DMS53 treated with DMSO at 0.1 percent for 48 hours (cell line): ENCODE data around the gene CDH1.
"Not testable (repeated sequence)": the region's sequence is repeated elsewhere in the genome, so short reads cannot be mapped to it uniquely, and the experiment has no call there.

Source experiments
- DNase-seq: peaks from one replicate; lab custom pipeline; 2025; ENCODE audit not compliant: unreplicated experiment; lab: John Stamatoyannopoulos, UW

Gene CDH1

DNA sequence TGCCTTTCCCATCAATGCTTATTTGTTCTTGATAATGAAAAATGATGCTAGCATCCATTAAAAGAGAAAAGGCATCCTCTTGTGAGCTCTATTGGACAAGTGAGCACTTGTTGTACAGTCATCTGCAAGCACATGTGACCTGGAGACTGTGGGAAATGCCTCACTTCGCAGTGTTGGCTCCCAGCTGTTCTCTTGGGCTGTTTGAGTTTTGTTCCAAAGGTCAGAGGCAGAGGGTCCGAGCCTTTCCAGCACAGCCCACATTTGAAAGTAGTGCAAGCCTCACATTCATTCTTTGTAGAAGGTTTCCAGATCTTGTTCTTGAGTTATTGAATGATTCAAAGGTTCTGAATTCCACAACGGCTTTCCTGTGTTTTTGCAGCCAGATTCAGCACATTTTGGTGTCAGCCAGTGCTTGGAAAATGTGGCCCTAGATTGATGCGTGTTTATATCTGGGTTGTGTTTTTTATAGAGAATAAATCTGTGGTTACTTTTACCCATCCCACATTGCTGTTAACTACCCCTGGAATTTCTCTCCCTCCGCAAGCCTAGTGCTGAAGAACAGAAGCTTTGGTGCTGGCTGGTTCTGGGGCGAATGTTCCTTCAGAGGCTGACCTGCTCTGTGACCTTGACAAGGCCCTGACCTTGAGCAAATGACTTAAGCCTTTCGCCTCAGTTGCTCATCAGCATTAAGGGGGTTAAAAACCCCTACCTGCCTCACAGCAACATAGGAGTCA is 49.8 kb downstream of the CDH1 start:
- no peak for DNase-seq

DNA sequence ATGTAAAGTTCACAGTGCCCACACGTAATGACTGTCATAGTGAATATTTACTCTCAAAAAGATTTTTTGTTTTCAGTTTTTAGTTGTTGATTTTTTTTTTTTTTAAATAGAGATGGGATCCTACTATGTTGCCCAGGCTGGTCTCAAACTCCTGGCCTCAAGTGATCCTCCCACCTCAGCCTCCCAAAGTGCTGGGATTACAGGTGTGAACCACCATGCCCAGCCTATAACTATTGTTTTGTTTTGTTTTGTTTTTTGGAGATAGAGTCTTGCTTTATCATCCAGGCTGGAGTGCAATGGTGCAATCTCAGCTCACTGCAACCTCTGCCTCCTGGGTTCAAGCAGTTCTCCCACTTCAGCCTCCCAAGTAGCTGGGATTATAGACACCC is 50.3 kb downstream of the CDH1 start:
- not testable (repeated sequence) for DNase-seq

DNA sequence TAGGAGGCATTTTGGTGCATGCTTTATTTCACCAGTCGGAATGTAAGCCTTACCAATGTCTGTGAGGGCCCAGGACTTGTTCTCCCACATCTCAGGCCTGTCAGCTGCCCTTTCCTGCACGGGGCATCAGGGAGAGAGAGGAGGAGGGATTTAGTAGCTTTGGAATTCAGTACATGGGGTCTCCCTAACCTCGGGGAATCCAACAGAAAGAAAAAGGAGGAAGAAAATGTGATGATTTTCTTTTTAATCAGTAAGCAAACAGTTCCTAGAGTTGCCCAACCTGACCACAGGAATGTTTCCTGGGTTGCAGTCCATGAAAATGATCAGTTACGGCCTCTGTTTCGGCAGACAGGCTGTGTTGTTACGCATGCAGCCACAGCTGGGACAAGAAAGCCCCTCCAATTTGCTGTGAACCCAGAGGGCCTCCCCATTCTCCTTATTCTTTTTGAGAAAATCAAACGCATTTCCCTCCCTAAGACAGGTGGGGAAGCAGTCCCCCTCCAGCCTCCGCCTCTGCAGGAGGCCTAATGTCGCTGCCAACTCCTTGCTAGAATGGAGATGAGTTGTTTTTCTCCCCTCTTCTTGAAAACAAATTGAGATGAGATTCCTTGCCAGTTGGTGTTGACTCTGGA is 53.2 kb downstream of the CDH1 start:
- no peak for DNase-seq

DNA sequence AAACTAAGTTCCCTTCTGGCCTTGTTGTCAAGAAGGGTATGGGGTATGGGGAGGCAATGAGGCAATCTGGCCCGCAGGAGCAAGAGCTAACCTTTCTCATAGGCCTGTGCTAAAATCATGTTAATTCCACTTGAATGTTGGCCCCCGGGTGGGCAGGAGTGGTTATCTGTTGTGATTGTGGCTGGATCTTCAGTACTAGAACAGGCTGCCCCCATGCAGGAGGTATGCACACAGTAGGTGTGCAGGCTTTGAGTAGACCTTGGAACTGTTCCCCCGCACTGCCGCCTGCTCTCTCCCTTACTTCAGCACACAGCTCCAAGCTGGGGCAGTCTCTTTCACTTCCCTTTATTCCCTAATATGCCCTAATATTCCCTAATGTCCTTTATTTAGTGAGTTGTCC is 53.9 kb downstream of the CDH1 start:
- DNase-seq = no peak

DNA sequence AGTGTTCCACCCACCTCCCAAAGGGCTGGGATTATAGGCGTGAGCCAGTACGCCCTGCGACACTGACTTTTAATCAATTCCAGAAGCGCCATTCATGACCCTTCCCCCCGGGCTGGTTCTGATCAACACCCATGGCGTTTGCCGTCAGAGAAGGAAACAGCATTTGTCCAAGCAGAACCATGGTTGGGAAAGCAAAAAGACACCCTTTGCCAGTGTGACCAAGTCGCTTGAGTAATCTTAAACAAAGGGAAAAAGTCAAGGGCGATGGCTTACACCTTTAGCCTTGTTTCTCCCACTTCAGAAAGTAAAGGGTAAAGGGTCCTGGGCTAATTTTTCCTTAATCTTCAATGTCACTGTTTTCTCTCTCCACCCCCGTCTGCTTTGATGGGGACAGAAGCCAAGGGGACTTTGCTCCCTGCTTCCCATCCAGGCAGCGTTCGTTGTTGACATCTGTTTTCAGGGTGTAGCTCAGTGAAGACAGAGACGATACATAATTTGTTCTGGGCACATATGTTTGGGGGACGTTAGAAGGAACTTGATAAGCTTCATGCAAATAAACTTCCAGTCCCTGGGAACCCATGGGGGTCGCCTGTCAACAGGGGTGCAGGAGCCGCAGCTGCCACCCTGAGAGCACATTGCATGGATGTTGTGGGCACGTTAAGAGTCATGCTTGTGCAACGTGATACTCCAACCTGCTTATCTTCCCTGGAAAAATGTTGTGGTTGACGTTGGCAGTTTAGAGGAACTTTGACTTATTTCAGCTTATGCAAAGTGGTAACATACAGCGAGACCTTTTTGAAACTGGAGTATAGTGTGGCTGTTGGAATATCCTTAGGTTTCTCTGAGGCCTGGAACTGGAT is 55.6 kb downstream of the CDH1 start:
- DNase-seq = no peak

- no peak for DNase-seq
Observed at GRCh38 chr16:68793401-68793857, 56.3 kb downstream of the CDH1 start.

GRCh38 chr16:68798398-68798797 is 61.3 kb downstream of the CDH1 start:
- no peak for DNase-seq

DNA sequence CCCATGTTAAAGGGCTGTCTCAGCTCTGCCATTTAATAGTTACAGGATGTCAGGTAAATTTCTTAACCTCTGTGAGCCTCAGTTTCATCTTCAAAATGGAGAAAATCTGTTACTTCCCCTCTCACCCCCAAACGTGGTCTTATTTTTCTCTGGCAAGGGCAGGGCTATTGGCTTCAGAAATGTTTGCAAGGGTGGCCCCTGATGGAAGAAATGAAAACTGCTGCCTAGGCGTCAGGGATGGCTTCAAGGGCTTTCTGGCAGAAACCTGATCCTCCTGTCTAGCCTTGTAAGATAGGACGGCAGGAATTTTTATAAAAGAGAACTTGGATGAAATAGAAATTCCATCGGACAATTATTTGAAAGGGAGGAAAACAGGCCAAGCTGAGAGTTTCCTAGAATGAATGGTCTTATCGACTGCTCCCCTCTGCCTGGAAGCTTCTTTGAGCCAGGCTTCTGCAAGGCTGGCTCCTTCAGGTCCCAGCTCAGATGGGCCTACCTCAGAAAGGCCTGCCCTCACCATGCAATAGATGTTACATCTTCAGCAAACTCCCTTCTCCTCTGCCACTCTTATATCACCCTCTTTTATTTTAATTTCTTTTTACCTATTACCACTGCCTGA is 63.3 kb downstream of the CDH1 start:
- peak; percentile 35 for DNase-seq

GRCh38 chr16:68802190-68802589 is 65.1 kb downstream of the CDH1 start:
- no peak for DNase-seq

DNA sequence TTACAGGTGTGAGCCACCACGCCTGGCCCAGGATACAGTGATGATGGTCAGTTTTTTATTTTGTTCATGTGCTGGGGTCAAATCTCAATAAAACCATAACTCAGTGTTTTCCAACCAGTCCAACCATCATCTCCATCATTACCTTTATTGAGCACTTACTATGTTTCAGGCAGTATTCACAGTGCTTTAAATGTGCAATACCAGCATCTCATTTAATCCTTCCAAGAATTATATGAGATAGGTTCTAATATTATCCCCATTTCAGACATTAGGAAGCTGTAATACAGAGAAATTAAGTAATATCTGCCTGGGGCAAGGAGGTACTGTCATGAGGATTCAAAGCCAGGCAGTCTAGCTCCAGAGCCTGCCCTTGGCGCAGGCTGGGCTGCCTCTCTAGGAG is 69.3 kb downstream of the CDH1 start:
- no peak for DNase-seq

DNA sequence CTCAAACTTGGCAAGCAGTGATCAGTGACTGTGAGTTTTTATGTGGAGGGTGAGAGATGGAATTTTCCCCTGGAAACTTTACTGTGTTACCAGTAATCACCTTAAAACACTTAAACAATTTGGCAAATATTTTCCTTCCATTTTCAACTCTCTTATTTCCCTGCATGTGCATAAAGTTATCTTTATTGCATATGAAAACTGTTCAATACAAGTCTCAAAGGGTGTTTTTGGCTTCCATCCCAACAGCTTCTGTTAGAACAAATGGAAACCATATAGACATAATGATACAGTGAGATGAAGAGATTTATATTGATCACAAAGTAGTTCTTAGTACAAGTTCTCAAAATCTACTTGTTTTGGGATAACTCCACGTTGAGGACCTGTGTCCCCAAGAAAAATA is 69.9 kb downstream of the CDH1 start:
- no peak for DNase-seq

- DNase-seq = no peak
Observed at GRCh38 chr16:68814516-68814915, 77.4 kb downstream of the CDH1 start.

DNA sequence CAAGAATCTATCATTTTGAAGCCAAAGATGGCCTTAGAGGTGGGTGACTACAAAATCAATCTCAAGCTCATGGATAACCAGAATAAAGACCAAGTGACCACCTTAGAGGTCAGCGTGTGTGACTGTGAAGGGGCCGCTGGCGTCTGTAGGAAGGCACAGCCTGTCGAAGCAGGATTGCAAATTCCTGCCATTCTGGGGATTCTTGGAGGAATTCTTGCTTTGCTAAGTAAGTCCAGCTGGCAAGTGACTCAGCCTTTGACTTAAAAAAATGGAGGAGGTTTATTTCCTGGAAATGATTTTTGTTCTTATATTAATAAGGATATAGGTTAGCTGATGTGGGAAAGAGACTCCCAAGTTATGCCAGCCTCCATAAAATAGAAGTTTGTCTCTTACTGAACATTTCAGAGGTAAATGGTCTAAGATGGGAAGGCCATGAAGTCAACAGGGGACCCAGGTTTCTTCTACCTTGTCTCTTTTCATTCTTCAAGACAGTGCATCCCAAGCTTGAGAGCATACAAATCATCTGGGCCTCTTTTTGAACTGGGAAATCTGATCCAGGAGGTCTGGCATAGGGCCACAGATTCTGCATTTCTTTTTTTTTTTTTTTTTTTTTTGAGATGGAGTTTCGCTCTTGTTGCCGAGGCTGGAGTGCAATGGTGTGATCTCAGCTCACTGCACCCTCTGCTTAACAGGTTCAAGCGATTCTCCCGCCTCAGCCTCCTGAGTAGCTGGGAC is 86.5 kb downstream of the CDH1 start:
- DNase-seq = no peak

DNA sequence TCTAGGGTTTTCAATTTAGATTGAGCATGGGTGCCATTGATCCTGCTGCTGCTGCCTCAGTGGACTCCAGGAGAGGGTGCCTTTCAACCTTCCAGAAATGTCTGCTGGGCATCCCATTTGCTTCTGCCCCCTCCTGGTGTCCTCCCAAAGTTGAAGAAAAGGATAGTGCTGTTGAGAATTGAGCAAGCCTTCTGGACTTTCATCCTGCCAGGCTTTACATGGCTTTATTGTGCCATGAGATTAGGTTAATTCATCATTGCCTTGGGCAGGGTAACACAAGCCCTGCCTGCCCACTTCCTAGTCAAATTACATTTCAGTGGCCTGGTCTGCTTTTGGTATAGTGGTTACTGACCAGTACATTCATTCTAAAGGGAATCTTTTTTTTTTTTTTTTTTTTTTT is 88.3 kb downstream of the CDH1 start:
- no peak for DNase-seq

GRCh38 chr16:68826652-68827051 is 89.6 kb downstream of the CDH1 start:
- DNase-seq = no peak

- no peak for DNase-seq
Observed at GRCh38 chr16:68833251-68833650, 96.2 kb downstream of the CDH1 start.

- DNase-seq = no peak
Observed at GRCh38 chr16:68834550-68834949, 97.5 kb downstream of the CDH1 start.

GRCh38 chr16:68835970-68836369 is 98.9 kb downstream of the CDH1 start:
- DNase-seq = no peak

- DNase-seq = no peak
Observed at GRCh38 chr16:68839831-68840230, 102.7 kb downstream of the CDH1 start.

DNA sequence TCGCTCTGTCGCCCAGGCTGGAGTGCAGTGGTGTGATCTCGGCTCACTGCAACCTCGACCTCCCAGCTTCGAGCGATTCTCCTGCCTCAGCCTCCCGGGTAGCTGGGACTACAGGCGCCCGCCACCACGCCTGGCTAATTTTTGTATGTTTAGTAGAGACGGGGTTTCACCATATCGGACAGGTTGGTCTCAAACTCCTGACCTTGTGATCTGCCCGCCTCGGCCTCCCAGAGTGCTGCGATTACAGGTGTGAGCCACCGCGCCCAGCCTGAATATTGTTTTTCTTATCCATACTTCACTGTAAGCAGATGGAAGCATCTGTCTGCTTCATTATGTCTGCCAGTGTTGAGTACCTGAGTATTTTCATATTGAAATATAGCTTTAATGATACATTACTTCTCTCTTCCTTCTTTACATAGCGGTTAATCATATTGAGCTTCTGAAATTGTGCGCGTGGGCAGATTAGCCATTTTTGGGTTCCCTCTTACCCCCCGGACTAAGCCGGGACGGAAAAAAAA is 105.9 kb downstream of the CDH1 start:
- peak; percentile 43 for DNase-seq
